GM12878 (cell line): Measurements from ENCODE around the gene P3H2. TPM values are rescaled to one million over a fixed set of nuclear protein-coding genes. Genes with fewer than 3 reads are reported as not detected.

Experiments used
- ATAC-seq: fragments of 200-7000 bp; cut with Tn5 transposase; 3 replicates; pipeline ENCODE4 v1.9.1; 2020; ENCODE audit warnings: mild to moderate bottlenecking, moderate library complexity
- BruUV-seq: library from RNA; stranded (reverse); fragments of 400-500 nt; replicated peaks from 2 replicates; lab custom pipeline; 2021; lab: Mats Ljungman, UMichigan
- CTCF ChIA-PET: fragments of 300-600 bp; sonication (Branson Sonifier 250); formaldehyde crosslinking; extraction: SDS; loops from one replicate; lab custom pipeline; 2021; ENCODE audit warnings: inconsistent platforms; lab: Yijun Ruan, JAX
- POLR2A ChIA-PET: fragments of 350-600 bp; formaldehyde crosslinking; extraction: SDS; loops from one replicate; lab custom pipeline; 2021; ENCODE audit warnings: inconsistent platforms; lab: Charles Lee
- RAD21 ChIA-PET: fragments of 300-600 bp; sonication (Branson Sonifier 250); formaldehyde crosslinking; loops from one replicate; lab custom pipeline; 2023; ENCODE audit warnings: antibody characterized with exemption; ENCODE audit not compliant: unreplicated experiment; lab: Charles Lee
- SMC1A ChIA-PET: fragments of 300-600 bp; sonication (Branson Sonifier 250); formaldehyde crosslinking; loops from one replicate; lab custom pipeline; 2023; ENCODE audit not compliant: unreplicated experiment, uncharacterized antibody; lab: Charles Lee
- DNase-seq: peaks from one replicate; pipeline ENCODE4 v3.0.0-alpha.2; 2011; ENCODE audit warnings: low read depth, low spot score
- FAIRE-seq: peaks from 3 replicates; lab custom pipeline; 2011; peaks lifted over from hg19 to GRCh38; lab: Jason Lieb, UNC
- H2AFZ ChIP-seq: 2 replicates; pipeline ENCODE4 v1.6.0; 2011; ENCODE audit warnings: low read depth, low read length, control low read depth; ENCODE audit not compliant: control insufficient read depth
- H3K27ac ChIP-seq: 2 replicates; pipeline ENCODE4 v1.5.1; 2011; ENCODE audit warnings: control low read depth; ENCODE audit not compliant: control insufficient read depth, insufficient read depth
- H3K27me3 ChIP-seq, 2 experiments: replicated peaks in 1 of 2; 2 replicates each; pipeline versions ENCODE4 v1.6.0 to v1.6.1; 2011; ENCODE audit warnings: low read length in 1 of 2; ENCODE audit not compliant: control insufficient read depth in 2 of 2, insufficient read depth in 2 of 2
- H3K36me3 ChIP-seq, 2 experiments: 2 replicates each; pipeline ENCODE4 v1.5.1; 2011; ENCODE audit warnings: low read length in 1 of 2; ENCODE audit not compliant: control insufficient read depth in 2 of 2, insufficient read depth in 2 of 2
- H3K4me1 ChIP-seq: 2 replicates; pipeline ENCODE4 v1.6.1; 2011; ENCODE audit warnings: mild to moderate bottlenecking, low read length, moderate library complexity, mixed read lengths; ENCODE audit not compliant: control insufficient read depth, insufficient read depth
- H3K4me2 ChIP-seq: 2 replicates; pipeline ENCODE4 v1.6.0; 2011; ENCODE audit warnings: control low read depth; ENCODE audit not compliant: control insufficient read depth, insufficient read depth
- H3K4me3 ChIP-seq: fragments of 200-600 bp; sonication (generic); 2 replicates; pipeline ENCODE4 v1.5.1; 2016
- H3K79me2 ChIP-seq: 2 replicates; pipeline ENCODE4 v1.6.0; 2011; ENCODE audit warnings: low read length; ENCODE audit not compliant: control insufficient read depth, insufficient read depth
- H3K9ac ChIP-seq: 2 replicates; pipeline ENCODE4 v1.8.0; 2011; ENCODE audit warnings: low read length, control low read depth, mixed read lengths; ENCODE audit not compliant: control insufficient read depth, insufficient read depth
- H3K9me3 ChIP-seq: replicated peaks from 3 replicates; pipeline ENCODE4 v1.5.1; 2011; ENCODE audit warnings: mild to moderate bottlenecking, low read length; ENCODE audit not compliant: control insufficient read depth, insufficient read depth
- H4K20me1 ChIP-seq: 2 replicates; pipeline ENCODE4 v1.6.0; 2011; ENCODE audit not compliant: control insufficient read depth, insufficient read depth
- BMI1 ChIP-seq: fragments of 450-650 bp; IDR thresholded peaks from 2 replicates; pipeline ENCODE4 v1.6.1; 2016; ENCODE audit warnings: mild to moderate bottlenecking, moderate library complexity, borderline replicate concordance
- HDAC2 ChIP-seq: fragments of 200-600 bp; sonication (generic); IDR thresholded peaks from 2 replicates; pipeline ENCODE4 v1.6.1; 2017
- IRF4 ChIP-seq: IDR thresholded peaks from 2 replicates; pipeline ENCODE4 v1.6.1; 2011; ENCODE audit warnings: low read depth, low read length
- PRDM15 ChIP-seq: fragments of 450-650 bp; formaldehyde crosslinking; IDR thresholded peaks from 2 replicates; pipeline ENCODE4 v1.4.0; 2020; ENCODE audit warnings: mild to moderate bottlenecking, moderate library complexity
- SMC3 ChIP-seq: IDR thresholded peaks from 2 replicates; pipeline ENCODE4 v1.6.1; 2011; ENCODE audit warnings: low read length, improper control_type of control experiment, borderline replicate concordance
- STAT3 ChIP-seq: IDR thresholded peaks from 2 replicates; pipeline ENCODE4 v1.6.1; 2011; ENCODE audit warnings: low read depth, low read length, improper control_type of control experiment
- ZBTB40 ChIP-seq: fragments of 450-650 bp; IDR thresholded peaks from 2 replicates; pipeline ENCODE4 v1.6.1; 2016; ENCODE audit warnings: mild to moderate bottlenecking, moderate library complexity, borderline replicate concordance
- ZNF24 ChIP-seq: fragments of 450-650 bp; IDR thresholded peaks from 2 replicates; pipeline ENCODE4 v1.6.1; 2017; ENCODE audit warnings: antibody characterized with exemption, mild to moderate bottlenecking
- WGBS: methylation state at CpG from one replicate; pipeline ENCODE4 v1.1.6; 2016; ENCODE audit warnings: low lambda C conversion rate; ENCODE audit not compliant: insufficient replicate concordance, insufficient coverage; ENCODE audit errors: missing lambda C conversion rate; 5-methylcytosine and 5-hydroxymethylcytosine counted together
- in situ Hi-C: fragments of 300-500 bp; cut with MboI; formaldehyde crosslinking; loops from 9 replicates; pipeline ENCODE4 v1.14.3; 2018; ENCODE audit warnings: mixed read lengths
- intact Hi-C: fragments of 100-400 bp; cut with micrococcal nuclease; formaldehyde crosslinking; loops from one replicate; pipeline ENCODE4 v1.14.2; 2022; ENCODE audit not compliant: unreplicated experiment
- polyA plus RNA-seq, 11 experiments: library from polyadenylated mRNA; depleted of rRNA in 4 of 11; unstranded in 6 of 11; stranded (reverse) in 5 of 11; fragments of >200 nt; fragmentation: Nextera tagmentation in 4 of 11; fragmentation: Illumina TruSeq in 1 of 11; extraction: Ambion mirVana in 4 of 11; extraction: Trizol in 1 of 11; gene quantifications; 1 replicate in 1 of 11; 2 replicates in 10 of 11; pipeline versions ENCODE4 v1.2.1 to v1.2.3, GENCODE V29; 2011 to 2016; ENCODE audit warnings: inconsistent platforms in 2 of 11, missing spikeins in 2 of 11, low read depth in 1 of 11
- total RNA-seq, 4 experiments: library from RNA; depleted of rRNA in 3 of 4; stranded (reverse); fragments of >200 nt in 3 of 4; fragmentation: Illumina TruSeq in 1 of 4; extraction: Trizol in 1 of 4; gene quantifications; 2 replicates each; pipeline versions ENCODE4 v1.2.1 to v1.2.3, GENCODE V29; 2013 to 2021
- TF ChIP-seq, protein P1 (sequence below): IDR thresholded peaks from 2 replicates; pipeline ENCODE4 v1.6.1; 2011; ENCODE audit warnings: mild to moderate bottlenecking, low read depth, low read length, moderate library complexity; ENCODE audit not compliant: insufficient replicate concordance

P3H2 gene
- total and polyA plus RNA-seq, 10 of the 15 experiments (the other 5 are each of a cell fraction or from before 2014, with no cell fraction given), result 27.0 to 97.6 (median 83.2) TPM

DNA sequence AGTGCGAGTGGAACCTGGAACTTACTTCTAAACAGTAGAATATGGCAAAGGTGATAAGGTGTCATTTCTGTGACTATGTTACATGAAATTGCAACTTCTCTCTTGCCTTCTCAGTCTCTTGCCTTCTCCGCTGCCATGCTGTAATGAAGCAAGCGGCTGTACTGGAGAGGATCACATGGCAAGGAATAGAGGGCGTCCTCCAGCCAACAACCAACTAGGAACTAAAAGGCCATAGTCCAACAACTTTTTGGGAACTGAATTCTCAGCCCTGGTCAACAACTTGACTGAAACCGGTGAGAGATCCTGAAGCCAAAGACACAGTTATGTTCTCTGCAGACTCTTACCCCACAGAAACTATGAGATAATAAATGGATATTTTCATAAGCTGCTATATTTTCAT lies 143.5 kb downstream of the P3H2 start:
- ChIA-PET POLR2A (no interaction called here), RAD21 (no interaction called here), CTCF (interaction anchor here (1.2 to 2.6 kb wide), 3 partner anchors 10 to 18 kb away, joined by 5 to 9 read pairs (median 7); no protein-coding TSS in a partner anchor), SMC1A (interaction anchor here (1.0 to 1.6 kb wide), 3 partner anchors 10 to 86 kb away, joined by 3 to 8 read pairs (median 4); no protein-coding TSS in a partner anchor)
- no peaks in the 10 kb centered on the region for H3K4me1 ChIP-seq
- H3K9me3 ChIP-seq, result no peaks in the 10 kb centered on the region
- intact Hi-C loops (no loop called here), in situ Hi-C loops (no loop called here)
- BruUV-seq, result no TSS peak
- H3K79me2 ChIP-seq, result no peaks in the 10 kb centered on the region
- FAIRE-seq, result no peak
- 70% methylated on average over 5 of the region's 5 CpGs for WGBS
- no peak for ATAC-seq
- no peak overlapping the region for H3K27ac ChIP-seq
- no peak overlapping the region for H3K4me2 ChIP-seq
- no peak for TF ChIP-seq ZNF24
- TF ChIP-seq STAT3, result no peak
- no peak for TF ChIP-seq HDAC2
- no peak for TF ChIP-seq IRF4
- no peak for TF ChIP-seq BMI1
- TF ChIP-seq SMC3, result no peak
- TF ChIP-seq PRDM15 (CRISPR knock-in tag), result no peak
- no peak for TF ChIP-seq ZBTB40
- TF ChIP-seq, protein P1, sequence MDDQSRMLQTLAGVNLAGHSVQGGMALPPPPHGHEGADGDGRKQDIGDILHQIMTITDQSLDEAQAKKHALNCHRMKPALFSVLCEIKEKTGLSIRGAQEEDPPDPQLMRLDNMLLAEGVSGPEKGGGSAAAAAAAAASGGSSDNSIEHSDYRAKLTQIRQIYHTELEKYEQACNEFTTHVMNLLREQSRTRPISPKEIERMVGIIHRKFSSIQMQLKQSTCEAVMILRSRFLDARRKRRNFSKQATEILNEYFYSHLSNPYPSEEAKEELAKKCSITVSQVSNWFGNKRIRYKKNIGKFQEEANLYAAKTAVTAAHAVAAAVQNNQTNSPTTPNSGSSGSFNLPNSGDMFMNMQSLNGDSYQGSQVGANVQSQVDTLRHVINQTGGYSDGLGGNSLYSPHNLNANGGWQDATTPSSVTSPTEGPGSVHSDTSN, result no peak
- no peak overlapping the region for H2AFZ ChIP-seq
- no peak overlapping the region for H3K4me3 ChIP-seq
- H3K27me3 ChIP-seq, result peaks cover 0 to 2% of the 10 kb centered on the region in 2 experiments; a peak in 1 of 4 replicates
- no peak overlapping the region for H3K9ac ChIP-seq
- no peak for DNase-seq
- H4K20me1 ChIP-seq, result no peaks in the 10 kb centered on the region
- H3K36me3 ChIP-seq, result no peaks in the 10 kb centered on the region
